ENCODE data around the gene ZNF394.
"Not testable (repeated sequence)": the region's sequence is repeated elsewhere in the genome, so short reads cannot be mapped to it uniquely, and the experiment has no call there.

Gene ZNF394
- 172 to 251 (median 227) reads per million in 3 donors for total RNA-seq

DNA sequence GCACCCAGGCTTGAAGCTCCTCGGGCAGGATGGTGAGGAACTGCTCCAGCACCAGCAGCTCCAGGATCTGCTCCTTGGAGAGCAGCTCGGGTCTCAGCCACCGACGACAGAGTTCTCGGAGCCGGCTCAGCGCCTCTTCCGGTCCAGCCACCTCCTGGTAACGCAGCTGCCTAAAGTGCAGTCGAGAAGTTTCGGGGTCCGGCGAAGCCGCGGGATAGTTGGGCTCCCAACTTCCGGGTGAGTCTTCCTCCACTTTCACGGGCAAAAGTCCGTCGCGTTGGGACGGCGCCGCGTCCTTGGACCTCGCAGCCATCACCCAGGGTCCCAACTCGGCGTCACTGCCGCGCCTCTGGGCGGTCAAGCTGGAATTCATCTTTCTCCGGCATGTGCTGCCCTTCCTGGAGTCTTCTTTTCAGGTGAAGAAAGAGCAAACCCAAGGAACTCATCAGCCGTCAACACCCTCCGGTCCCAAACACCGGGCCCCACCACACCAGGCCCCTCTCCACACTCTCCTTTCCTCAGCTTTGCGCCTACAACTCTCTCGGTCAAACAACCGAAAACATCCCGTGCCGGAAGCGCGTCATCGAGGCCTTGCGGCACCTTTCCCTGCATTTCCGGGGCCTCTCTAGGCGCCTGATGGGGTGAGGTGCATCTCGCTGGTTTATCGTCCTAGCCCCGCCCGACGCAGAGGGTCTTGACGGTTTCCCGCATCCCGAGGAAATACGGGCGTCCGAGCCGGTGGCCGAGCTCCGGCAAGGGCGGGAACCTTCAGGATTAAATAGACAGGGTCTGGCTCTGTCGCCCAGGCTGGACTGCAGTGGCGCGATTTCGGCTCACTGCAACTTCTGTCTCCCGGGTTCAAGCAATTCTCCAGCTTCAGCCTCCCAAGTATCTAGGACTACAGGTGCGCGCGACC lies at the start of gene ZNF394:
Gene ZNF394 (minus strand): TSS at position 561 of the 916 bp plus-strand sequence. CDS start 188 bp downstream, at position 373.
- H3K4me1 ChIP-seq (ENCODE audit: control insufficient read depth, insufficient read depth, low read length, poor library complexity, severe bottlenecking) = peaks cover 29% of the 10 kb centered on the region
- no peaks in the 10 kb centered on the region for H3K9me3 ChIP-seq (ENCODE audit: control insufficient read depth, low read length)
- DNase-seq = peak; percentile 72 to 84 (median 80)
- no peaks in the 10 kb centered on the region for H3K27me3 ChIP-seq (replicated peaks; ENCODE audit: control insufficient read depth, insufficient read depth, low read length, poor library complexity, severe bottlenecking)
- peaks cover 27% of the 10 kb centered on the region for H3K36me3 ChIP-seq (ENCODE audit: control insufficient read depth, insufficient read depth, low read length)
- peak within 1 kb of the TSS; percentile 95 for H3K27ac ChIP-seq (ENCODE audit: insufficient read depth, low read length, poor library complexity, severe bottlenecking)
- H3K4me3 ChIP-seq (ENCODE audit: insufficient read depth, low read depth, low read length, poor library complexity, severe bottlenecking) = peak within 1 kb of the TSS; percentile 93

DNA sequence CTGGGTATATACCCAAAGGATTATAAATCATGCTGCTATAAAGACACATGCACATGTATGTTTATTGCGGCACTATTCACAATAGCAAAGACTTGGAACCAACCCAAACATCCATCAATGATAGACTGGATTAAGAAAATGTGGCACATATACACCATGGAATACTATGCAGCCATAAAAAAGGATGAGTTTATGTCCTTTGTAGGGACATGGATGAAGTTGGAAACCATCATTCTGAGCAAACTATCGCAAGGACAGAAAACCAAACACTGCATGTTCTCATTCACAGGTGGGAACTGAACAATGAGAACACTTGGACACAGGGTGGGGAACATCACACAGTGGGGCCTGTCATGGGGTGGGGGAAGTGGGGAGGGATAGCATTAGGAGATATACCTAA lies 49.5 kb upstream of the ZNF394 start:
- H3K4me3 ChIP-seq (ENCODE audit: insufficient read depth, low read depth, low read length, poor library complexity, severe bottlenecking); H3K9me3 ChIP-seq (ENCODE audit: control insufficient read depth, low read length); DNase-seq: not testable (repeated sequence)

GRCh38 chr7:99545308-99545707 lies 45.2 kb upstream of the ZNF394 start:
- DNase-seq; H3K27me3 ChIP-seq (replicated peaks; ENCODE audit: control insufficient read depth, insufficient read depth, low read length, poor library complexity, severe bottlenecking); H3K9me3 ChIP-seq (ENCODE audit: control insufficient read depth, low read length); H3K27ac ChIP-seq (ENCODE audit: insufficient read depth, low read length, poor library complexity, severe bottlenecking); H3K4me1 ChIP-seq (ENCODE audit: control insufficient read depth, insufficient read depth, low read length, poor library complexity, severe bottlenecking); H3K4me3 ChIP-seq (ENCODE audit: insufficient read depth, low read depth, low read length, poor library complexity, severe bottlenecking); H3K36me3 ChIP-seq (ENCODE audit: control insufficient read depth, insufficient read depth, low read length): not testable (repeated sequence)

More for the DNA sequence above, 49.5 kb upstream of the ZNF394 start:
- H3K4me1 ChIP-seq (ENCODE audit: control insufficient read depth, insufficient read depth, low read length, poor library complexity, severe bottlenecking) = peaks cover 10% of the 10 kb centered on the region
- H3K36me3 ChIP-seq (ENCODE audit: control insufficient read depth, insufficient read depth, low read length); H3K27me3 ChIP-seq (replicated peaks; ENCODE audit: control insufficient read depth, insufficient read depth, low read length, poor library complexity, severe bottlenecking); H3K27ac ChIP-seq (ENCODE audit: insufficient read depth, low read length, poor library complexity, severe bottlenecking): not testable (repeated sequence)

DNA sequence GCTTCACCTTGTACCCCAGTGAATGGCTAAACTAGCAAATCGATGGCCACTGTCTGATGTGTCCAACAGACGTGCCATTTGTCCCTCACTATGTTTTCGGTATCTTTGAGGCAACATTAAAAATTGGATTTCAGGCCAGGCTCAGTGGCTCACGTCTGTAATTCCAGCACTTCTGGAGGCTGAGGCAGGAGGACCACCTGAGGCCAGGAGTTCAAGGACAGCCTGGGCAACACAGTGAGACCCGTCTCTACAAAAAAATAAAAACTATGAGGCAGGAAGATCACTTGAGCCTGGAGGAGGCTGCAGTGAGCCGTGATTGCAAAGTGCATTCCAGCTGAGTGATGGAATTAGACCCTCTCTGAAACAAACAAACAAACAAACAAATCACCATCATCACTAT lies 43.8 kb upstream of the ZNF394 start:
- Histone ChIP-seq H3K27me3 (replicated peaks; ENCODE audit: control insufficient read depth, insufficient read depth, low read length, poor library complexity, severe bottlenecking) (no peaks in the 10 kb centered on the region), H3K36me3 (ENCODE audit: control insufficient read depth, insufficient read depth, low read length) (peaks cover 5% of the 10 kb centered on the region), H3K4me3 (ENCODE audit: insufficient read depth, low read depth, low read length, poor library complexity, severe bottlenecking) (no peak overlapping the region), H3K9me3 (ENCODE audit: control insufficient read depth, low read length) (peaks cover 4% of the 10 kb centered on the region), H3K27ac (ENCODE audit: insufficient read depth, low read length, poor library complexity, severe bottlenecking) (no peak overlapping the region), H3K4me1 (ENCODE audit: control insufficient read depth, insufficient read depth, low read length, poor library complexity, severe bottlenecking) (no peaks in the 10 kb centered on the region)
- DNase-seq = no peak

DNA sequence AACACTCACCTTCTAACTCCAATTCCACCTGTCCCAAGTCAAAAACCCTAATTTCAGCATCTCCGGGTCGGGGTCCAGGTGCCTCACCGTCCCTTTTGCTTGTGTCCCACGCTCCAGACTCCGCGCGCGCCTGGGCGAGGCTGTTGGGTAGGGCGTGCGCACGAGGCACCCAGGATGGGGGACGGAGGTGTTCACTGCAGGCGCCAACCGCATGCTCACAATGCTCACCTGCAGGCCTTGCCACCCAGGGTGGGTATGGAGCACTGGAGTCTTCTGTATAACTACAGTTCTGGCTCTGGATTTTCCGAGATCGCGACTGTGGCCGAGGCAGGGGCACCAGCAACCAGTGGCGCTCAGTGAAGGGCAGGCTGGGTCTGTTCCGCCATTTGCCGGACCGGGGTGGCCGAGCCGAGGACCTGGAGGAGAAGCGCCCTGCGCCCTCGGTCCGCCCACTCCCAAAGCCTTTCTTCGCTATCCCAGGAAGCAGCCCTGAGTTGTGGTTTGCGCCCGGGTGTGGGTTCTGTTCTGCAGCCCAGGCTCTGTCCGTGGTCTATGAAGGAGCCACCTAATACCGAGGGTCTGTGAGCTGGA lies 43.1 kb upstream of the ZNF394 start:
- peaks cover 4% of the 10 kb centered on the region for H3K9me3 ChIP-seq (ENCODE audit: control insufficient read depth, low read length)
- no peak for DNase-seq
- peaks cover 5% of the 10 kb centered on the region for H3K36me3 ChIP-seq (ENCODE audit: control insufficient read depth, insufficient read depth, low read length)
- H3K4me1 ChIP-seq (ENCODE audit: control insufficient read depth, insufficient read depth, low read length, poor library complexity, severe bottlenecking) = no peaks in the 10 kb centered on the region
- H3K27me3 ChIP-seq (replicated peaks; ENCODE audit: control insufficient read depth, insufficient read depth, low read length, poor library complexity, severe bottlenecking) = no peaks in the 10 kb centered on the region
- no peak overlapping the region for H3K27ac ChIP-seq (ENCODE audit: insufficient read depth, low read length, poor library complexity, severe bottlenecking)
- H3K4me3 ChIP-seq (ENCODE audit: insufficient read depth, low read depth, low read length, poor library complexity, severe bottlenecking) = no peak overlapping the region

- Histone ChIP-seq H3K4me1 (ENCODE audit: control insufficient read depth, insufficient read depth, low read length, poor library complexity, severe bottlenecking) (no peaks in the 10 kb centered on the region), H3K36me3 (ENCODE audit: control insufficient read depth, insufficient read depth, low read length) (no peaks in the 10 kb centered on the region), H3K27ac (ENCODE audit: insufficient read depth, low read length, poor library complexity, severe bottlenecking) (no peak overlapping the region), H3K9me3 (ENCODE audit: control insufficient read depth, low read length) (peaks cover 4% of the 10 kb centered on the region), H3K27me3 (replicated peaks; ENCODE audit: control insufficient read depth, insufficient read depth, low read length, poor library complexity, severe bottlenecking) (no peaks in the 10 kb centered on the region), H3K4me3 (ENCODE audit: insufficient read depth, low read depth, low read length, poor library complexity, severe bottlenecking) (no peak overlapping the region)
- DNase-seq = no peak
Observed at GRCh38 chr7:99541212-99541611, 41.1 kb upstream of the ZNF394 start.

DNA sequence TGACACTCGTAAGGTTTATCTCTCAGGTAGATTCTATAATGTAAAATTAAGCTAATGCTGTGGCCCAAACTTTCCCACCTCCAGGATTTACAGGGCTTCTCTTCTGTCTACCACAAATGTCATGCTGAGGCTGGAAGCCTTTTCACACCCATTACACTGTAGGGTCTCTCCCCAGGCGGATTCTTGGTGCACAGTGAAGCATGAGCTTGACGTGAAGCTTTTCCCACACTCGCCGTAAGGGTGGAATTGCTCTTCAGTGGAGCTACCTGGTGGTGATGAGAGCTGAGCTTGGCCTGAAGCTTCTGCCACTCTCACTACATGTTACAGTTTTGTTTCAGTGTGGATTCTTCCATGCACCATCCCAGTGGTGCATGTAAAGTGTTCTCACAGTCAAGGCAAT lies 40.5 kb upstream of the ZNF394 start:
- no peak overlapping the region for H3K4me3 ChIP-seq (ENCODE audit: insufficient read depth, low read depth, low read length, poor library complexity, severe bottlenecking)
- H3K27ac ChIP-seq (ENCODE audit: insufficient read depth, low read length, poor library complexity, severe bottlenecking) = no peak overlapping the region
- no peak for DNase-seq
- no peaks in the 10 kb centered on the region for H3K4me1 ChIP-seq (ENCODE audit: control insufficient read depth, insufficient read depth, low read length, poor library complexity, severe bottlenecking)
- no peaks in the 10 kb centered on the region for H3K27me3 ChIP-seq (replicated peaks; ENCODE audit: control insufficient read depth, insufficient read depth, low read length, poor library complexity, severe bottlenecking)
- peaks cover 4% of the 10 kb centered on the region for H3K9me3 ChIP-seq (ENCODE audit: control insufficient read depth, low read length)
- no peaks in the 10 kb centered on the region for H3K36me3 ChIP-seq (ENCODE audit: control insufficient read depth, insufficient read depth, low read length)

DNA sequence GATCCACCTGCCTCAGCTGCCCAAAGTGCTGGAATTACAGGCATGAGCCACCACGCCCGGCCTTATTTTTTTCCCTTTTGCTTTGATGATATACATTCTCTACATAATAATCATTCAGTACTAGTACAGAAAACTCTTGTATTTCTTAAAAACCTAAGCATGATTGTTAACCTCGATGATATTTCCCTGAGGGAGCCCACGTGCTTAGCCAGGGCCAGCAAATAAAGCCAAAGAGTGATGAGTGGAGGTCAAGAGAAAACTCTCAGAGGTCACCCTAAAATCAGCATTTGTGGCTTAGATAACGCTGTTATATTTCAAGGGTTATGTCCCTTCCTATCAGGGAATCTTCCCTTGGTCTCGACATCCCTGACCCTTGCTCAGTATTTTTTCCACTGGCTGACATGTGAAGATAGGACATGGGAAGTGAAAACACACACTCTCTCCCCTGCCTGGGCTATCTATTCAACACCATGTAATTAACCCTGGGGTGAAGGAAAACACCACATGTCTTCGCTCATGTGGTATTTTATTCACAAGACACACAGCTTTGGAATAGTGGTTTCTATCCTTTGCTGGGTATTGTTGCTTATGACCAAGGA lies 39.2 kb upstream of the ZNF394 start:
- DNase-seq = no peak
- Histone ChIP-seq H3K9me3 (ENCODE audit: control insufficient read depth, low read length) (peaks cover 4% of the 10 kb centered on the region), H3K4me1 (ENCODE audit: control insufficient read depth, insufficient read depth, low read length, poor library complexity, severe bottlenecking) (no peaks in the 10 kb centered on the region), H3K4me3 (ENCODE audit: insufficient read depth, low read depth, low read length, poor library complexity, severe bottlenecking) (no peak overlapping the region), H3K27me3 (replicated peaks; ENCODE audit: control insufficient read depth, insufficient read depth, low read length, poor library complexity, severe bottlenecking) (no peaks in the 10 kb centered on the region), H3K36me3 (ENCODE audit: control insufficient read depth, insufficient read depth, low read length) (no peaks in the 10 kb centered on the region), H3K27ac (ENCODE audit: insufficient read depth, low read length, poor library complexity, severe bottlenecking) (no peak overlapping the region)

DNA sequence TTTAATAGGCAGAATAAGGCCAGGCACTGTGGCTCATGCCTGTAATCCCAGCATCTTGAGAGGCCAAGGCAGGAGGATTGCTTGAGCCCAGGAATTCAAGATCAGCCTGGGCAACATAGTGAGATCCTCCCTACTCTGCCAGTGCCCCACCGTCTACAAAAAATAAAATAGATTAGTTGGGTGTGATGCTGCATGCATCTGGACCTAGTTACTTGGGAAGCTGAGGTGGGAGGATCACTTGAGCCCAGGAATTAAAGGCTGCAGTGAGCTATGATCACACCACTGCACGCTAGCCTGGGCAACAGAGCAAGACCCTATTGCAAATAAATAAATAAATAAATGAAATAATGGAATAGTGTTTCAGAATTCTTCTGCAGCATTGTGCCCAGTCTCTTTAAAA lies 35.6 kb upstream of the ZNF394 start:
- Histone ChIP-seq H3K9me3 (ENCODE audit: control insufficient read depth, low read length) (peaks cover 11% of the 10 kb centered on the region), H3K4me3 (ENCODE audit: insufficient read depth, low read depth, low read length, poor library complexity, severe bottlenecking) (no peak overlapping the region), H3K27ac (ENCODE audit: insufficient read depth, low read length, poor library complexity, severe bottlenecking) (no peak overlapping the region), H3K4me1 (ENCODE audit: control insufficient read depth, insufficient read depth, low read length, poor library complexity, severe bottlenecking) (no peaks in the 10 kb centered on the region), H3K36me3 (ENCODE audit: control insufficient read depth, insufficient read depth, low read length) (peaks cover 10% of the 10 kb centered on the region), H3K27me3 (replicated peaks; ENCODE audit: control insufficient read depth, insufficient read depth, low read length, poor library complexity, severe bottlenecking) (no peaks in the 10 kb centered on the region)
- no peak for DNase-seq

DNA sequence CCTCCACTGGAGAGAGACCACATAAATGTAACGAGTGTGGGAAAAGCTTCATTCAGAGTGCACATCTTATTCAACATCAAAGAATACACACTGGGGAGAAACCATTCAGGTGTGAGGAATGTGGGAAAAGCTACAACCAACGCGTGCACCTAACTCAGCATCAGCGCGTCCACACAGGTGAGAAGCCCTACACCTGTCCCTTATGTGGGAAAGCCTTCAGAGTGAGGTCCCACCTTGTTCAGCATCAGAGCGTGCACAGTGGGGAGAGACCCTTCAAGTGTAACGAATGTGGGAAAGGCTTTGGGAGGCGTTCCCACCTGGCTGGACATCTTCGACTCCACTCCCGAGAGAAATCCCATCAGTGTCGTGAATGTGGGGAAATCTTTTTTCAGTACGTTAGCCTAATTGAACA lies 31.3 kb upstream of the ZNF394 start:
- no peak overlapping the region for H3K4me3 ChIP-seq (ENCODE audit: insufficient read depth, low read depth, low read length, poor library complexity, severe bottlenecking)
- H3K27me3 ChIP-seq (replicated peaks; ENCODE audit: control insufficient read depth, insufficient read depth, low read length, poor library complexity, severe bottlenecking) = no peaks in the 10 kb centered on the region
- H3K4me1 ChIP-seq (ENCODE audit: control insufficient read depth, insufficient read depth, low read length, poor library complexity, severe bottlenecking) = no peaks in the 10 kb centered on the region
- DNase-seq = no peak
- peaks cover 16% of the 10 kb centered on the region for H3K9me3 ChIP-seq (ENCODE audit: control insufficient read depth, low read length)
- H3K36me3 ChIP-seq (ENCODE audit: control insufficient read depth, insufficient read depth, low read length) = peaks cover 17% of the 10 kb centered on the region
- H3K27ac ChIP-seq (ENCODE audit: insufficient read depth, low read length, poor library complexity, severe bottlenecking) = no peak overlapping the region

Measured in effector memory CD4-positive, alpha-beta T cell (primary cell).